Measurements from ENCODE around the gene IL20RB. TPM values are rescaled to one million over a fixed set of nuclear protein-coding genes. Genes with fewer than 3 reads are reported as not detected.
A peak's percentile ranks its signal among the peaks of the same experiment; 100 is the strongest.

The IL20RB gene
- total and polyA plus RNA-seq, 4 donors = 0.14 to 1.3 (median 0.33) TPM

- no peaks in the 10 kb centered on the region for H3K36me3 ChIP-seq (ENCODE audit: control insufficient read depth in 4 of 4, insufficient read depth in 3 of 4, low read depth in 1 of 4, low read length in 3 of 4)
- DNase-seq (ENCODE audit: low spot score) = no peak
- no peak for TF ChIP-seq NR2F2 (IDR thresholded peaks at IDR 0.05)
- TF ChIP-seq, protein P1, sequence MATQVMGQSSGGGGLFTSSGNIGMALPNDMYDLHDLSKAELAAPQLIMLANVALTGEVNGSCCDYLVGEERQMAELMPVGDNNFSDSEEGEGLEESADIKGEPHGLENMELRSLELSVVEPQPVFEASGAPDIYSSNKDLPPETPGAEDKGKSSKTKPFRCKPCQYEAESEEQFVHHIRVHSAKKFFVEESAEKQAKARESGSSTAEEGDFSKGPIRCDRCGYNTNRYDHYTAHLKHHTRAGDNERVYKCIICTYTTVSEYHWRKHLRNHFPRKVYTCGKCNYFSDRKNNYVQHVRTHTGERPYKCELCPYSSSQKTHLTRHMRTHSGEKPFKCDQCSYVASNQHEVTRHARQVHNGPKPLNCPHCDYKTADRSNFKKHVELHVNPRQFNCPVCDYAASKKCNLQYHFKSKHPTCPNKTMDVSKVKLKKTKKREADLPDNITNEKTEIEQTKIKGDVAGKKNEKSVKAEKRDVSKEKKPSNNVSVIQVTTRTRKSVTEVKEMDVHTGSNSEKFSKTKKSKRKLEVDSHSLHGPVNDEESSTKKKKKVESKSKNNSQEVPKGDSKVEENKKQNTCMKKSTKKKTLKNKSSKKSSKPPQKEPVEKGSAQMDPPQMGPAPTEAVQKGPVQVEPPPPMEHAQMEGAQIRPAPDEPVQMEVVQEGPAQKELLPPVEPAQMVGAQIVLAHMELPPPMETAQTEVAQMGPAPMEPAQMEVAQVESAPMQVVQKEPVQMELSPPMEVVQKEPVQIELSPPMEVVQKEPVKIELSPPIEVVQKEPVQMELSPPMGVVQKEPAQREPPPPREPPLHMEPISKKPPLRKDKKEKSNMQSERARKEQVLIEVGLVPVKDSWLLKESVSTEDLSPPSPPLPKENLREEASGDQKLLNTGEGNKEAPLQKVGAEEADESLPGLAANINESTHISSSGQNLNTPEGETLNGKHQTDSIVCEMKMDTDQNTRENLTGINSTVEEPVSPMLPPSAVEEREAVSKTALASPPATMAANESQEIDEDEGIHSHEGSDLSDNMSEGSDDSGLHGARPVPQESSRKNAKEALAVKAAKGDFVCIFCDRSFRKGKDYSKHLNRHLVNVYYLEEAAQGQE (IDR thresholded peaks at IDR 0.05) = peak; percentile 34
- TF ChIP-seq FOXA2 (IDR thresholded peaks at IDR 0.05) = peak; percentile 30
- peak; percentile 69 to 82 for TF ChIP-seq RXRA (IDR thresholded peaks at IDR 0.05)
- no peak for TF ChIP-seq JUND (IDR thresholded peaks at IDR 0.05)
- TF ChIP-seq RAD21 (IDR thresholded peaks at IDR 0.05) = peak; percentile 18 to 42
- TF ChIP-seq, protein P2, sequence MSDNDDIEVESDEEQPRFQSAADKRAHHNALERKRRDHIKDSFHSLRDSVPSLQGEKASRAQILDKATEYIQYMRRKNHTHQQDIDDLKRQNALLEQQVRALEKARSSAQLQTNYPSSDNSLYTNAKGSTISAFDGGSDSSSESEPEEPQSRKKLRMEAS (IDR thresholded peaks at IDR 0.05) = peak; percentile 40
- peak; percentile 74 for TF ChIP-seq SP1 (IDR thresholded peaks at IDR 0.05)
- peak; percentile 62 to 74 for TF ChIP-seq HNF4A (conservative IDR thresholded peaks at IDR 0.05)
- no peak for TF ChIP-seq CTCF (IDR thresholded peaks at IDR 0.05; ENCODE audit: low read depth, low read length, missing input control)
- TF ChIP-seq YY1 (IDR thresholded peaks at IDR 0.05) = peak; percentile 58
- peak; percentile 33 for TF ChIP-seq FOXA1 (IDR thresholded peaks at IDR 0.05)
- no peak for TF ChIP-seq TAF1 (conservative IDR thresholded peaks at IDR 0.05)
- TF ChIP-seq HNF4G (IDR thresholded peaks at IDR 0.05) = no peak
- TF ChIP-seq GABPA (IDR thresholded peaks at IDR 0.05 in 1 of 2, conservative IDR thresholded peaks at IDR 0.05 in 1 of 2) = no peak
- TF ChIP-seq EGR1 (IDR thresholded peaks at IDR 0.05; ENCODE audit: low read depth in 2 of 2) = no peak
- TF ChIP-seq, protein P3, sequence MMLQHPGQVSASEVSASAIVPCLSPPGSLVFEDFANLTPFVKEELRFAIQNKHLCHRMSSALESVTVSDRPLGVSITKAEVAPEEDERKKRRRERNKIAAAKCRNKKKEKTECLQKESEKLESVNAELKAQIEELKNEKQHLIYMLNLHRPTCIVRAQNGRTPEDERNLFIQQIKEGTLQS (IDR thresholded peaks at IDR 0.05) = peak; percentile 31
- TF ChIP-seq ZBTB33 (IDR thresholded peaks at IDR 0.05) = peak; percentile 42
- no peak overlapping the region for H3K4me3 ChIP-seq (ENCODE audit: low read depth in 1 of 3, low read length in 3 of 3)
- no peaks in the 10 kb centered on the region for H3K27me3 ChIP-seq (ENCODE audit: control insufficient read depth in 4 of 4, insufficient read depth in 4 of 4, low read length in 3 of 4)
- H3K4me1 ChIP-seq (ENCODE audit: control insufficient read depth in 4 of 4, insufficient read depth in 4 of 4, low read length in 3 of 4) = peaks cover 7 to 27% (median 24%) of the 10 kb centered on the region in 4 donors
- peak overlapping the region in 1 of 2 donors; percentile 54 for H3K9ac ChIP-seq (ENCODE audit: low read depth in 1 of 2, low read length in 2 of 2)
- H3K27ac ChIP-seq (ENCODE audit: low read depth in 1 of 2, low read length in 2 of 2) = peak overlapping the region; percentile 73 to 81
- WGBS = 24% methylated on average over 5 of the region's 5 CpGs
- no peaks in the 10 kb centered on the region for H3K9me3 ChIP-seq (ENCODE audit: control insufficient read depth in 4 of 4, low read length in 3 of 4)
Observed at GRCh38 chr3:137020315-137020714, 62.5 kb downstream of the IL20RB start.
